OCI-LY3 (cell line): ENCODE results near the gene DOCK9.

ENCODE experiments used
- EZH2phosphoT487 ChIP-seq: fragments of 200-600 bp; shearing (Covaris generic); IDR thresholded peaks from 2 replicates; pipeline ENCODE4 v1.6.1; 2018; ENCODE audit warnings: antibody characterized with exemption, mixed run types, low read depth
- TF ChIP-seq, protein P1 (sequence below): fragments of 200-600, 300-600 bp; sonication (generic); IDR thresholded peaks from 2 replicates; pipeline ENCODE4 v1.5.1; 2014; ENCODE audit warnings: antibody characterized with exemption, low read length, low read depth

DNA sequence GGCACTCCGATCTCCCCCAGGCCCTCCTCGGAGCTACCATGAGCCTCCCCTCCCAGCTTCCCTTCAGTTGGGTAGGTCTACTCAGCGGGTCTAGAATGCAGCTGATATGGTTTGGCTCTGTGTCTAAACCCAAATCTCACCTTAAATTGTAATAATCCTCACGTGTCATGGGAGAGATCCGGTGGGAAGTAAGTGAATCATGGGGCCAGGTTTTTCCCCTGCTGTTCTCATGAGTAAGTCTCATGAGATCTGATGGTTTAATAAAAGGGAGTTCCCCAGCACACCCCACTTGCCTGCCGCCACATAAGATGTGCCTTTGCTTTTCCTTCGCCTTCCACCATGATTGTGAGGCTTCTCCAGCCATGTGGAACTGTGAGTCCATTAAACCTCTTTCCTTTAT is 14.5 kb upstream of the DOCK9 start:
- no peak for TF ChIP-seq EZH2phosphoT487
- TF ChIP-seq, protein P1, sequence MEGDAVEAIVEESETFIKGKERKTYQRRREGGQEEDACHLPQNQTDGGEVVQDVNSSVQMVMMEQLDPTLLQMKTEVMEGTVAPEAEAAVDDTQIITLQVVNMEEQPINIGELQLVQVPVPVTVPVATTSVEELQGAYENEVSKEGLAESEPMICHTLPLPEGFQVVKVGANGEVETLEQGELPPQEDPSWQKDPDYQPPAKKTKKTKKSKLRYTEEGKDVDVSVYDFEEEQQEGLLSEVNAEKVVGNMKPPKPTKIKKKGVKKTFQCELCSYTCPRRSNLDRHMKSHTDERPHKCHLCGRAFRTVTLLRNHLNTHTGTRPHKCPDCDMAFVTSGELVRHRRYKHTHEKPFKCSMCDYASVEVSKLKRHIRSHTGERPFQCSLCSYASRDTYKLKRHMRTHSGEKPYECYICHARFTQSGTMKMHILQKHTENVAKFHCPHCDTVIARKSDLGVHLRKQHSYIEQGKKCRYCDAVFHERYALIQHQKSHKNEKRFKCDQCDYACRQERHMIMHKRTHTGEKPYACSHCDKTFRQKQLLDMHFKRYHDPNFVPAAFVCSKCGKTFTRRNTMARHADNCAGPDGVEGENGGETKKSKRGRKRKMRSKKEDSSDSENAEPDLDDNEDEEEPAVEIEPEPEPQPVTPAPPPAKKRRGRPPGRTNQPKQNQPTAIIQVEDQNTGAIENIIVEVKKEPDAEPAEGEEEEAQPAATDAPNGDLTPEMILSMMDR, result no peak
